Activated CD8-positive, alpha-beta memory T cell treated with anti-CD3 and anti-CD28 coated beads, Interleukin-2, amount 50 U/mL, for 1 hour (primary cell): ENCODE results near the gene NKD2.
"Not testable (repeated sequence)": the region's sequence is repeated elsewhere in the genome, so short reads cannot be mapped to it uniquely, and the experiment has no call there.

Source experiments
- DNase-seq: peaks from one replicate; pipeline ENCODE4 v3.0.0-alpha.2; 2020; ENCODE audit errors: extremely low read depth

The NKD2 gene

DNA sequence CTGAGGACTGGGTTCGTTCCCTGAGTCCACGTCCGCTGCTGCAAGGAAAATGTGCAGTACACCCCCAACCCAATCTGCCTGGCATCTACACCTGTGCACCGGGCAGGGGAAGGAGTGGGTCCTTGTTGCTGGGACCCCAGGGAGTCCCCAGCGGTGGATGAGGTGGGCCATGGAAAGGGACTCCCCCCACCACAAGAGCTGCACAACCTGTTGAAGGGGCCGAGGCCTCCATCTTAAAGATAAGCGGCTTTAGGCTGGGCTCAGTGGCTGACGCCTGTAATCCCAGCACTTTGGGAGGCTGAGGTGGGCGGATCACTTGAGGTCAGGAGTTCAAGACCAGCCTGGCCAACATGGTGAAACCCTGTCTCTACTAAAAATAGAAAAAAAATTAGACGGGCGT lies 7.8 kb upstream of the NKD2 start:
- DNase-seq: not testable (repeated sequence)

DNA sequence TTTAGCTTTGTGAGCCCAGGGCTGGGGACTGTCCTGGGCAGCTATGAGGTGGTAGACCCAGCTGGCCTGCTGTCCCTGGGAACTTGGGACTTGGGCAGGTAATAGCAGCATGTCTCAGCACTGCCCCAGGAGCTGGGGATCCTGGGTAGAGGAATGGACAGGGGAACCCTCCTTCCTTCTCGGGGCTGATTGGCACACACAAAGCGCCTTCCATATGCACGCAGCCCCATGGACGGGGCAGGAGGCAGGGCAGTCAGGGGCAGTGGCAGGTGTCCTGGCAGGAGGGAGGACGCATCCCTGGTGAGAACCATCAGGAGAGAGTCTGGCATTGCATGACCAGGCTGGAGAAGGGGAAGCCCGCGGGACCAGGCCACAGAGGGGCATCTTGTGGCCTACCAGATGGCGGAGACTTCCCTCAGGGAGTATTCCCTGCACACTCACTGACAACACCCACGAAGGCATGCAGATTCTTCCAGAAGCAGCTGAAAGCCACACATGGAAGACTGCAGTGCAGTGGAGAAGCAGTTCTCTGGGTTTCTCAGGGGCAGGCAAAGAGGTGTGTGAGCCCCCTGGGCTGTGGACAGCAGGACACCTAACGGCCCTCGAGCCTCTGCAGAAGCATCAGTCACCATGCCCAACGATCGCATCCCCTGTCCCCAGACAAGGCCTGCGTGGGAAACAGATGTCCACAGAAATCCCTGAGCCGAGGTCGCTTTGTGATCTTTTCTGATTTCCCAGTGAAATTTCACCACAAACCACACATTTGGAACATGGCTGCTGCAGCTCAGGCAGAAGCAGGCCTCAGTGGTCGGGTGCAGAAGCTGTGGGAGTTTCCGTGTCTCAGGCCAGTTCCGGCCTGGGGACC lies 7.0 kb upstream of the NKD2 start:
- DNase-seq: no peak

DNA sequence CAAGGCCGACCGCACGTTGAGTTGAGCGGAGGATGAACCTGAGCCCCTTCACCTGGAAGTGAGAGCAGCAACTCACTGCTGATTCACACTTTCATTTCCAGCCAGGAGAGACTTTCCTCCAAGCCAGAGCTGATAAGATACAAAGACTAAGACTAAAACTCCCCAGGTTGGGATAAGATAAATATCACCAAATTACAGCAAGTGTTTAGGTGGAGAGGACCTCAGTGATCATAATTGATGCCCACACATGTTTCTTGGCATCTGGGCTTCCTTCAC lies 6.4 kb upstream of the NKD2 start:
- no peak for DNase-seq

DNA sequence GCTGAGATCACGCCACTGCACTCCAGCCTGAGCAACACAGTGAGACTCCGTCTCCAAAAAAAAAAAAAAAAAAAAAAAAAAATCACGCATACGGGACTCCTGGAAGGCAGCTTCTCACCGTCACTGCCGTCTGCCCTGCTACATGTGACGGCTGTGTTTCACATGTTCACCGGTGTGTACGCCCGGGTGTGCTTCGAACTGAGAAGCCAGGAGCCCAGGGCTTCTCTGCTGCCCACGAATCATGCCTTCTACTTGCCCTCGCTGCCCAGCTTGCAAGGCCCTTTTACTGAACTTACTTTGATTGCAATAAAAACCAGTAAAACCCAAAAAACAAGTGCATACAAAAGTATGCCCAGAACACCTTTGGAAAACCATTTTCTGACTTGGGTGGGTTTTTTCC lies 5.8 kb upstream of the NKD2 start:
- DNase-seq: no peak

DNA sequence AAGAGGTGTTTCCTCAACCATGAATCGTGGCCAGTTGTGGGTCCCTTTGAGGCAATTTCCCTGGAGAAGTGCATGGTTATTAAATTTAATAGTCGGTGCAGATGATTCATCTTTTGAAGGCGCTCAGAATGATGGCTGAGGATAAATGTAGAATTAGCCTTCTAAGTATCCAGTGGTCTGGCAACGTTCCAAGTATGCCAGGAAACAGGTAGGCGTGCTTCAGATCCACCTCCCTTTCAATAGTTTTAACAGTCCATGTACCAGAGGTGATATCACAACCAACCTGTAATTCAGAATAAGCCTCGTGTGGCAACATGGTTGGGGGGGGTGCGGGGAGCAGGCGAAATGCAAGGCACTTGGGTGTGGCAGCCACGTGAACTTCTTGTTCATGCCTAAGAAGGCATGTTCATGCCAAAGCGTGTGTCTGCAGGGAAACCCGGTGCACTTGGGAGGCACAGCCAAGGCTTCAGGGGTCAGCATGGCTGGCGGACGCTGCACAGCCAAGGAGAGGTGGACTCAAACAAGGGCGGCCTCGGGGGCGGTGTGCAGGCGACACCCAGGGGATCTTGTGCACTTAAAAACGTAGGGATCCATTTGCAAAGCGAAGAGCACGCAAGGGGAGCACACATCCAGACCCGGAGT lies 5.2 kb upstream of the NKD2 start:
- no peak for DNase-seq

DNA sequence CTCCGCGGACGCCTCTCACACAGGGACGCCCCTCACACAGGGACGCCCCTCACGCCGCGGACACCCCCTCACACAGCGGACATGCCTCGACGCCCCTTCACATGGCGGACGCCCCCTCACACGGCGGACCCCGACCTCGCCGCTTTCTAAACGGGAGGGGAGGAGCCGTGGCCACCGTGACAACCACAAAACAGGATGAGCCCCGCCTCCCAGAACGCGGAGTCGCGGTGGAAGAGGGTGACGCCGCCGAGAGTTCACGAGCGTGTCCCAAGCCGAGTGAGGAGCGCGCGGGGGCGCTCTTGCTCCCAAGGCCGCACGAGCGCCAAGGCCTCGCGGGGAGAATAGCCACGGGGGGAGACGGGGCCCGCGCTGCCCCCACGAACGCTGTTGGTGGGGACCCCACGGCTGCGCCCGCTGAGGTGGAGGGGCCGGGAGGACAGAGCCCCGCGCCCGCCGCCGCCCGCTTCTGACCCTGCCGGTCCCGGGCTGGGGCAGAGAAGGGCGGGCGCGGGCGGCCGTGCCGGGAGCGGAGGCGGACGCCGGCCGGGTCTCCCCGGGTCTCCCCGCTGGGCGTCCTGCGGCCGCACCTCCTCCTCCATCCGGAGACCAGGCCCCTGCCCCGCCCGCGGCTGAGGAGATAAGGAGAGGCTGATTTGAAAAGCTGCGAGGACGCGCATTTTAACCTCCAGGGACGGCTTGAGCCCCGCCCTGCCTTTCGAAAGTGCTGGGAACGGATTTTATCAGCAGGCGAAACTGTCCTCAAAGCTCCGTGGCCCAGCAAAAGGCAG lies 3.9 kb upstream of the NKD2 start:
- DNase-seq: peak; percentile 14

DNA sequence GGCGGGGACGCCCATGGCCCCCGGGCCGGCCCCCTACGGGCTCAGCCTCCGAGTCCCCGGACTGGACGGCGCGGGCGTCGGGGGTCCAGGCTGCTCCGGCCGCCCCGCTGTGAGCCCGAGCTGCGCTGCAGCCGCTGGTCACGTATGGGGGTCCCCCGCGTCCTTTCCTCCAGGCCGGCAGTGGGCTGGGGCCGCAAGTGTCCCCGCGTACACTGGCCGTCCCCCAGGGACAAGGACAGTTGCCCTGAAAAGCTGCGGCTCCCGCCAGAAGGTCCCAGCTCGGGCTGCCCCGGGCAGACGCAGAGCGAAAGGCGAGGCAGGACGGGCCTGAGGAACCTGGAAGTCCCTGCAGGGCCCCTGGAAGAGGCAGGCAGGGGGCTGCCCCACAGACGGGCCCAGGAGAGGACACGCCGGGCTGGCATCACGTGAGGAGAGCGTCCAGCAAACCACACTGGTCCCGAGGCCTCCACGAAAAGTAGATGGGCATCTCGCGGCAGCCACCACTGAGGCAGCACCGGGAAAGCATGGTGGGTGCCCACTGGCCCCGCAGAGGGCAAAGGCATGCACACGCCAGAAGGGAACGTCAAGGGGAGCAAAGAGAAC lies 3.3 kb upstream of the NKD2 start:
- no peak for DNase-seq

DNA sequence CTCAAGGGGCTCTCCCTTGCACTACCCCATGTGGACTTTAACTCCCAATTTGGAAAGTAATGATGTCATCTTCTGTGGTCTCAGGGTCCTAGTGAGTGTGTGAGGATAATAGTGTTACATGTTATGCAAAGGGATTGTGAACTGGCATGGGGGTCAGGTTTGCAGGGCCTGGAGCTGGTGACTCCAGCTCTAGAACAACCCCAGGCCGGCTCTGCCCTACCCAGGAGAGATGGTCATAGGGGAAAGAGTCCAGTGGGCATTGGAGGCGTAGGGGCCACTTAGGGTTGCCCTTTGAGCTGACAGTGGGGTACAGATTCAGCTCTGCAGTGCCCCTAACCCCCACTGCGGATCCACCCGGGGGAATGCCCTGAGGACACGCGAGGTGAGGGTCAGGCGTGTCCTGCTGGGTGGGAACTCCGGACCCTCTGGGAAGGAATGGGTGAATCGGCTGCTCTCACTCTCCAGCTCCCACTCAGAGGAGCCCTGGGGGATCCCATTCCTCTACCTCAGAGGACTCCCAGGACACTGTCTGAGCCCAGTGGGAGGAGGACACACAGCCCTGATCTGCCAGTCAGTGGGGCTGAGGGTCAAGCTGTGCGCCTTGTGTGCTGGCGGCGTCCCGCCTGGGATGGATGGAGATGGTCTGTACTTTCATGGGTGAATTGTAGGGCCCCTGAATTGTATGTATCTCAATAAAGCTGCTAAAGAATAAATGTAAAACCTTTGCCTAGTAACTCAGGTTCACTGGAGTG lies 2.5 kb upstream of the NKD2 start:
- no peak for DNase-seq

DNA sequence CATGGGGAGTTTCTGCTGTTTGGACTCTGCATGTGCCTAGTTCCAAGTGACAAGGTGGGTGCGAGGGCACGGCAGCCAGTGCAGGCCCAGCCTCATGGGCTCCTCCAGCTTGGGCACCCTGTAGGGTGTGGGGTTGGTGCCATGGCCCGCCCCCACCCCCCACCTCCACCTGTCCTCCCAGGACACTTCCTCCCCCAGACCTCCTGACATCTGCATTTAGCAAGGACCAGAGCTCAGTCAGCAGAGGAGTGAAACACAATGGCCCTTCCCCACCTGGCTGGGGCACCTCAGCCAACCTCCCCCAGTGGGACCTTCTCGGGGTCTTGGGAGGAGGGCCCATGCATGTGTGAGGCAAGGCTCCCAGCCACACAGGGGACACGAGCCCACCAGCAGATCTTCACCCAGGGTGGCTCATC lies 1.9 kb upstream of the NKD2 start:
- no peak for DNase-seq

DNA sequence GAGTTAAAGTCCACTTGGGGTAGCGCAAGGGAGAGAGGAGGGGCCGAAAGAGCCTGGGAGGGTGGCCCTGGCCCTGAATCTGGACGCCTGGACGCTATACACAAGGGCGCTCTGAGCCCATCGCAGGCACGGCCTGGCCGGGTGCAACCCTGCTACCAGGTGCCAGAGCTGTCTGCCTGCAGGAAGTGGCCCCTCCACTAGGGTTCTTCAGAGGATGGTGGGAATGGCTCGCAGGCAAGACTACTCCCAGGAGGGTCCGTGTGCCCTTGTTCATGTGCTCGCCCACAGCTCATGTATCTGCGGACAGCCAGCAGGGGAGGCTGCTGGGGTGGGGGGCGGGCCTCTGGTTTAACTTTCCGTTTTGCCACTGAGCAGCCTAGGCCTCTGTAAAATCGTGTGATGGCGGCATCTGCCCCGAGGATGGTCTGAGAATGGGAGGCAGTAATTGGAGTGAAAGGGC lies 1.4 kb upstream of the NKD2 start:
- DNase-seq: no peak

DNA sequence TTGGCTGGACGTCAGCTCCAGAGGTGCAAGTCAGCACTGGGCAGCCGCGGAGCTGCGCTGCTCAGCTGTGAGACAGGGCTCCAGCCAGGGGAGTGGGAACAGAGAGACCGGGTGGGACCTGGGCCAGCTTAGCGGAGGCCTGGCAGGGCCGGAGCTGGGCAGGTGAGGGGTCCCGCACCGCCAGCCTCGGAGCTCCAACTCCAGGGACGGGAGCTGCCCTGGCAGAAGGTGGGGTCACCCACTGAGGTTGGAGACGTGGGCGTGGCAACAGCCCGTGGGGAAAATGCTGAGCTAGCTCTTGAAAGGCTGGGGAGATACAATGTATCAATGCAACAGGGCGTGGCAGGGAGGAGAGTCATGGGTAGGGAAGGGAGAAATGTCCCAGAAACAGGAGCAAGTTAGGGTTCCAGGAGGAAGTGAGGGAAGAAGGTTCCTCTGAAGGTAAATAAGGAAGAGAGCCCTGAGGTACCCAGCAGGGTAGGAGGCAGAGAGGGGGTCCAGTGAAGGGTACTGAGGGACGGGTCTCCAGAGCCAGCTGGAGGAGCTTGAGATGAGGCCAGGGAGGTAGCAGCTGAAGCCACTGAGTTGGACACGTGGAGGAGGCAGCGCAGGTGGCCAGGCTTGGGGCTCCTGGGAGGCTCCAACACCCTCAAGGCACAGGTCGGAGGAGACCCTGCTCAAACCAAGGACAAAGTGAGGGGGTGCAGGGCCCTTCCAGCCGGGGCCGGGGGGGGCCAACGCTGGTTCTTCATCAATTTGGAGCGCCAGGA lies 736 bp upstream of the NKD2 start:
- no peak for DNase-seq

DNA sequence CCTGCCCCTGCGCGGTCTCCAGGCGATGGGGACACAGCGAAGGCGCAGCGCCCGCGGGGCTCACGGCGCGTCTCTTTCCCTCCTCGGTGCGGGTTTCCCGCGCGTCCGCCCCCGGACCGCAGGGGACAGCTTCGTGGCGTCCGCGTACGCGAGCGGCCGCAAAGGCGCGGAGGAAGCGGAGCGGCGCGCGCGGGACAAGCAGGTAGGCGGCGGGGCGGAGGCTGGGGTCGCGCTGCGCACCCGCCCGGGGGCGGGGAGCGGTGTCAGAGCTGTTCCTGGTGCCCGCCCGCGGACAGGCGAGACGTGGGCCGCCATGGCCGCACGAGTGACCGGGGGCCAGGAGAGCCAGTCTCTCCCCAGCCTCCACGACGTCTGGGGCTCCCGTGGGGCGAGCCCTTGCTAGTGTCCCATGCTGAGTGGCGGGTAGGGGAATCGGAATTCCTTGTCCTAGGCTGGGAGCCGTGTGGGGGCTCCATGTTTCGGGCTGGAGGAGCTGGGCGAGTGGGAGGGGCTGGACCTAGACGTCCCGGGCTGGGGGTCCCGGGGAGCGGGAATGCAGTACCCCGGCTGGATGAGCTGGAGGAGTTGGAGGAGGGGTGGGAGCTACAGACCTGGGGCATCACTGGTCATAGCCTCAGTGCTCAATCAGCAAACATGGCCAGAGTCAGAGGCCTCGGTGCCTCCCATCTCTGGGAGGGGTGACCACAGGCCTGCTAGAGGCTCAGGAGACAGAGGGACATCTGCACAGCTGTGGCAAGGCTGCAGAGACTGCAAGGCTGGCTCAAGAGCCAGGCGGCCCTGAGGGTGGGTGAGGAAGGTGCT lies 968 bp downstream of the NKD2 start:
- DNase-seq: no peak

DNA sequence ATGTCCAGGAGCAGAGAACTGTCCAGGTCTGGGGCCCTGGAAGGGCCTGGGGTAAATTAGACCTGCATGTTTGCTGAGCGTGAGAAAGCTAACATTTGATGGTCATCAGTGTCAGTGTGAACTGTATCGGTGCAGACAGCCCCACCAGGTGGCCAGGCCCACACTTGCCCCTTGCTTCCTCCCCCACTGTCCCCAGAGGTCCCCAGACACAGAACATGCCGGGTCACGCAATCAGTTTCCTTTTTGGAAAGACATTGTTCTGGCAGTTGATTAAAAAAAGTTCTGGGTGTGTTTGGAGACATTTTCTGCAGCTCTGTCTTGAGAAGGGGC lies 1.5 kb downstream of the NKD2 start:
- no peak for DNase-seq

DNA sequence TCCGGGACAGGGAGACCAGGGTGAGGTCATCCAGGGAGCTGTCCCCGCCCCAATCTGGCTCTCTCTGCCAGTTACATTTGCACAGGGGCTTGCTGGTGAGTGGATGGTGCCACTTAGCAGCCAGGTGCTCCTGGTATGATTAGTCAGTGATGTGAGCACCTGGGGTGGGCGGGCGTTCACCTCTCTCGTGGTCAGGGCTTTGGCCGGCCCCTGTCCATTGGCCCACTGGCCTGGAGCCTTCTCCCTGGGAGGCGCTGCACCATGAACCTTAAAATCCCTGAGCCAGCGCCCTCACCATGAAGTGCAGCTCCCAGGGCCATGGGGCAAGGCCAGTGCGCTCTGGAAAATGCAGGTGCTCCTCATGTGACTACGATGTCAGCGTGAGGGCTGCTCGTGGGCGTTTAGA lies 2.0 kb downstream of the NKD2 start:
- DNase-seq: no peak

DNA sequence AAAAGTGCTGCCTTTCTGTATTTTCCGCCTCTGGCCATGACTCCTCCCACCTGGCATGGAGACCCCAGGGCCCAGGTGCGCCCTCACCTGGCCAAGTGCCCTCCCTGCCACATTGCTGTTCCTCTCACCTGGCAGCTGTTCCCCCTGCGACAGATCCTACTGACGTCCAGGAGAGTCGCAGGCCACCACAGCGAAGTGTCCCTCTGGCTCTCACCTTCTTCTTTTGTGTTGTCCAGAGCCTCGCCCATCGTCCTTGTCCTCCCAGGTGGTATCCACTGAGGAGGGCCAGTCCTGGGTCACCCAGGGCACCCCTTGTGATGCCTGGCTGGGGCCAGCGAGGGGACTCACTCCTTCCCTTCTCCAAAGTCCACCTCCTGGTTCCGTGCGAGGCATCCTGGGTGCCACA lies 2.6 kb downstream of the NKD2 start:
- DNase-seq: no peak

DNA sequence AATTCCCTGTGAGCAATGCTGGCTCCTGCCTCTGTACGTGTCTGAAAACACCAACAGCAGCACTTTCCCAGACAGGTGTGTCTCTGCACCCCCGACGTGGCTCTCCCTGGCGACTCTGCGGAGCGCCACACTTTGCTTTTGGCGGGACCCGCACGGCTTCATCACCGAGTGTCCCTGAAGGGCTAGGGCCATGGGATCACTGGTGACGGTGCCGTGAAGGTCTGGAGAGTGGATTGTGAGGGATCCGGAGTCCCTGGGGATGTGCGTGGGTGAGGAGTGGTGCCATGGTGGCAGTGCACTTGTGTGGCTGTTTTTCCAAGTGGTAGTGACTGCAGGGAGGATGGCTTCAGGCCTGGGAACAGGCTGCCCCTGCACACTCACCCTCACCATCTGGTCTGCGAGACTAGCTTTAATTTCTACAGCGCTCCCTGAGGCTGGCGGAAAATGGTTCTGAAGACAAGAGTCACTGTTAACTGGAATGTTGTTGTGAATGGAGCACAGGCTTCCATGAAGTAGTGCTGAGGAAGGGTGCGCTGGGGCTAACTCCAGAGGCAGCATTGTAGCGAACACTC lies 3.2 kb downstream of the NKD2 start:
- no peak for DNase-seq

DNA sequence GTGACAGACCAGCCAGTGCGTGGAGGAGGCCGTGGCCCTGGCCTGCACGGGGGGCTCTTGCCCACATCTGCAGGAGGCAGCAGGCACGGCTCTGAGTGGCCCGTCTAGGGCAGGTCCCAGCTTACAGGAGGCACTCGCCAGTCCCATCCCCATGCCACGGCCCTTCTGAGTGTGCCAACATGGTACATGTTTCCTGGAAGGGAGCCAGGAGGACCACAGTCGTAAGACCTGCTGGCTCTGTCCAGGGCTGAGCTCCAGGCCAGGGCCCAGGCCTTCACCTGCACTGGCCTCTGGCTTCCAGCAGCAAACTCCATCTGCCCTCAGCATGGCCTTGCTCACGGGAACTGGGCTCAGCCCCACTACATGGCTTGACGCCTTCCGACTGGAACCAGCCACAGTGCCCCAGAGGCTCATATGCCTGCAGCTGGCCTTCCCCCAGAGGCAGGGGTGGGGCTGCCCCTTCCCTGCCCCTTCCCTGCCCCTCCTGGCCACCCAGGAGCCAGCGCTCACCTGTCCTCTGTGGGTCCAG lies 3.8 kb downstream of the NKD2 start:
- no peak for DNase-seq

DNA sequence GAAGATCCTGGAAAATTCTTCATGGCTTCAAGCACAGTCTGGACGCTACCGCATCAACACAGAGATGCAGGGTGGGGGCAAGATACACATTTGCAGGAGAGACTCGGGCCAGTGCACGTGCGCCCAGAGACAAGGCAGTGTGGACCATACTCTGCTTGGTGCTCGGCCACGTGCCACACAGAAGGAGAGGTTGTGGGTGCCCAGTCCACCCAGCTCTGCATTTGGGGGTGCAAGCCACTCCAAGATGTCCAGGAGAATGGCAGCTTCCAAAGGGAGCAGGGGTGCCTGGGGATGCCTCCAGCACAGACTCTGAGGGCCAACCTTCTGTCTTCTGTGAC lies 4.3 kb downstream of the NKD2 start:
- no peak for DNase-seq

DNA sequence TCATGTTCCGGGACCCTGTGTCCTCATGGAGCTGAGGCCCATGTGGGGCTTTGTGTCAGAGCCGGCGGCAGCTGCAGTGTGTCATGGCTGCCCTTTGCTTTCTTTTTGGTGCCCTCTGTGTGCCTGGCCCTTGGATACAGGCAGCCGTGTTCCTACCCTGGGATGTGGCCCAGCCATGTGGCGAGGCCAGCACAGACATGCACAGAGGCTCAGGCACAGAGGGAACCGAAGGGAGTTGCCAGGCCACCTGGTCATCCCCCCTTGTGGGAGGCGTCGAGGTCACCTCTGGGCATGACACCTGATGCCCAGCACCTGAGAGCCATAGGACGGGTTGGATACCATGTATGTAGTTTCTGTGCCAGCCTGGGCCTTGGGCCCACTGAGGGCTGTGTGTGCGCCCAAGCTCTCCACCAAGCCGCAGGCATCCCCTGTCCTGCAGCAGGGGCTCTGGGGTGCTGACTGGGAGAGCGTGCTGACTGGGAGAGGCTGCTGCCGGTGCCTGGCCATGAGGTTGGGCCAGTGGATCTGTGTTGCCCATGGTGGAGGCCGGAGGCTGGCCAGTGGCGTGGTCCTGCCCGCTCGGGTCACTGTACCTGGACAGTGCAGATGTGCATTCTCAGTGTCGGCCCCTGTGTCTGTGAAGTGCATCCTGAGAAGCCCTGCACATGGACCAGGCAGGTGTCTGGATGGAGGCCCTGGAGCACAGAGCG lies 4.8 kb downstream of the NKD2 start:
- no peak for DNase-seq
